ENCODE measurements around the gene MPPED2.

DNA sequence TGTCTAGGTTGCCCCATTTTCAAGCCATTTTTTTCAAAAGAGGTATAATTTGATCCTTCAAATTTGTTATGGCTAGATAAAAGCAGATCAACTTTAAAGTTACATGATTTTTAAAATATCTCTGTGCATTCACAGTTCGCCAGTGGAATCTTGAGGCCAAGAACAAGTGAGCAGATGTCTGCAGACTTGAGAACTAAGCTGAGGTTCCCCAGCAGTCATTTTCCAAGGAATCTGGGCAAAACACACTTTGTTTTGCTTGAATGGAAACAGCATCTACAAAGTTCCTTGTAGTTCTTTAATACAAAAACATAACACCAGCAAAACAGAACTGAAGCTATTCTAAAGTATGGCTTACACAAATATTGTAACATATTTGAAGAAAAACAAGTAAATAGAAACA lies 7.7 kb downstream of the MPPED2 start:
- TF ChIP-seq BHLHE40 (IDR thresholded peaks at IDR 0.05; ENCODE audit: borderline replicate concordance) (no peak), SUZ12 (IDR thresholded peaks at IDR 0.05) (no peak), FOXA1 (IDR thresholded peaks at IDR 0.05) (no peak), FOXM1 (IDR thresholded peaks at IDR 0.05; ENCODE audit: borderline replicate concordance) (no peak), SP1 (IDR thresholded peaks at IDR 0.05) (no peak), NFRKB (IDR thresholded peaks at IDR 0.05) (no peak), ELF4 (IDR thresholded peaks at IDR 0.05) (no peak), CTBP1 (IDR thresholded peaks at IDR 0.05; ENCODE audit: borderline replicate concordance) (no peak), HDGF (IDR thresholded peaks at IDR 0.05; ENCODE audit: borderline replicate concordance) (no peak), ARNT (IDR thresholded peaks at IDR 0.05) (no peak), PKNOX1 (IDR thresholded peaks at IDR 0.05) (no peak)
